NB4 (cell line): ENCODE data around the gene MADCAM1.

Experiments used
- DNase-seq: peaks from one replicate; pipeline ENCODE4 v3.0.0; 2010; ENCODE audit warnings: low read depth
- H3K4me3 ChIP-seq: one replicate; pipeline ENCODE4 v1.5.1; 2011; ENCODE audit warnings: mild to moderate bottlenecking, low read depth, low read length, moderate library complexity
- MYC ChIP-seq: IDR thresholded peaks from 2 replicates; pipeline ENCODE4 v1.6.1; 2011; ENCODE audit warnings: low read depth, low read length
- POLR2A ChIP-seq: IDR thresholded peaks from 2 replicates; pipeline ENCODE4 v1.6.1; 2011; ENCODE audit warnings: mild to moderate bottlenecking; ENCODE audit not compliant: insufficient read length; ENCODE audit errors: extremely low read depth
- TF ChIP-seq, protein P1 (sequence below): IDR thresholded peaks from one replicate; pipeline ENCODE4 v1.5.1; 2012; ENCODE audit warnings: low read depth, low read length
- TF ChIP-seq, protein P2 (sequence below): IDR thresholded peaks from 2 replicates; pipeline ENCODE4 v1.6.1; 2011; ENCODE audit warnings: low read depth, low read length

MADCAM1 gene

DNA sequence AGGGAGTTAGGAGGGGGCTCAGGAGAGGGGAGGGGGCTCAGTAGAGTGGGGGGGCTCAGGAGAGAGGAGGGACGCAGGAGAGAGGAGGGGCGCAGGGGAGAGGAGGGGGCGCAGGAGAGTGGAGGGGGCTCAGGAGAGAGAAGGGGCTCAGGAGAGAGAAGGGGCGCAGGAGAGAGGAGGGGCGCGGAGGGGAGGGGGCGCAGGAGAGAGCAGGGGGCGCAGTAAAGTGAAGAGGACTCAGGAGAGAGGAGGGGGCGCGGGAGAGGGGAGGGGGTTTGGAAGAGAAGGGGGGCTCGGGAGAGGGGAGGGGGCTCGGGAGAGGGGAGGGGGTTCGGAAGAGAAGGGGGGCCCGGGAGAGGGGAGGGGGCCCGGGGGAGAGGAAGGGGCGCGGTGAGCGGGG is 700 bp downstream of the MADCAM1 start:
- no peak for TF ChIP-seq POLR2A
- no peak for TF ChIP-seq MYC
- TF ChIP-seq, protein P1, sequence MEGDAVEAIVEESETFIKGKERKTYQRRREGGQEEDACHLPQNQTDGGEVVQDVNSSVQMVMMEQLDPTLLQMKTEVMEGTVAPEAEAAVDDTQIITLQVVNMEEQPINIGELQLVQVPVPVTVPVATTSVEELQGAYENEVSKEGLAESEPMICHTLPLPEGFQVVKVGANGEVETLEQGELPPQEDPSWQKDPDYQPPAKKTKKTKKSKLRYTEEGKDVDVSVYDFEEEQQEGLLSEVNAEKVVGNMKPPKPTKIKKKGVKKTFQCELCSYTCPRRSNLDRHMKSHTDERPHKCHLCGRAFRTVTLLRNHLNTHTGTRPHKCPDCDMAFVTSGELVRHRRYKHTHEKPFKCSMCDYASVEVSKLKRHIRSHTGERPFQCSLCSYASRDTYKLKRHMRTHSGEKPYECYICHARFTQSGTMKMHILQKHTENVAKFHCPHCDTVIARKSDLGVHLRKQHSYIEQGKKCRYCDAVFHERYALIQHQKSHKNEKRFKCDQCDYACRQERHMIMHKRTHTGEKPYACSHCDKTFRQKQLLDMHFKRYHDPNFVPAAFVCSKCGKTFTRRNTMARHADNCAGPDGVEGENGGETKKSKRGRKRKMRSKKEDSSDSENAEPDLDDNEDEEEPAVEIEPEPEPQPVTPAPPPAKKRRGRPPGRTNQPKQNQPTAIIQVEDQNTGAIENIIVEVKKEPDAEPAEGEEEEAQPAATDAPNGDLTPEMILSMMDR: no peak
- TF ChIP-seq, protein P2, sequence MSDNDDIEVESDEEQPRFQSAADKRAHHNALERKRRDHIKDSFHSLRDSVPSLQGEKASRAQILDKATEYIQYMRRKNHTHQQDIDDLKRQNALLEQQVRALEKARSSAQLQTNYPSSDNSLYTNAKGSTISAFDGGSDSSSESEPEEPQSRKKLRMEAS: no peak
- no peak overlapping the region for H3K4me3 ChIP-seq

DNA sequence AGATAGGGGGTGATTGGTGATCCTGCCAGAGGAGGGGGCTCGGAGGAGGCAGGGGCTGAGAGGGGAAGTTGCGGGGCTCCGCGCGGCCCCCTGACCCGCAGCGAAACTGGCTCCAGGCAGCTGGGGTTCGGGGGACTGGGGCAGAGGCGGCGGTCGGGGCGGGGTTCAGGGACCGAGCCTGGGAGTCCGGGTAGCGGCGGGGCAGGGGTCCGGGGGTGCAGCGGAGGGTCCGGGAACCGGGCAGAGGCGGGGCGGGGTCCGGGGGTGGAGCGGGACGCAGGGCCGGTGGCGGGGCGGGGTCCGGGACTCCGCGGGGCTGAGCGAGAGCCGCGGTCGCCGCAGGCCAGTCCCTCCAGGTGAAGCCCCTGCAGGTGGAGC is 1.2 kb downstream of the MADCAM1 start:
- H3K4me3 ChIP-seq: no peak overlapping the region
- no peak for DNase-seq
- TF ChIP-seq MYC (no peak), POLR2A (no peak)
- TF ChIP-seq, protein P1: no peak
- TF ChIP-seq, protein P2: no peak

More for the DNA sequence above, 700 bp downstream of the MADCAM1 start:
- no peak for DNase-seq

DNA sequence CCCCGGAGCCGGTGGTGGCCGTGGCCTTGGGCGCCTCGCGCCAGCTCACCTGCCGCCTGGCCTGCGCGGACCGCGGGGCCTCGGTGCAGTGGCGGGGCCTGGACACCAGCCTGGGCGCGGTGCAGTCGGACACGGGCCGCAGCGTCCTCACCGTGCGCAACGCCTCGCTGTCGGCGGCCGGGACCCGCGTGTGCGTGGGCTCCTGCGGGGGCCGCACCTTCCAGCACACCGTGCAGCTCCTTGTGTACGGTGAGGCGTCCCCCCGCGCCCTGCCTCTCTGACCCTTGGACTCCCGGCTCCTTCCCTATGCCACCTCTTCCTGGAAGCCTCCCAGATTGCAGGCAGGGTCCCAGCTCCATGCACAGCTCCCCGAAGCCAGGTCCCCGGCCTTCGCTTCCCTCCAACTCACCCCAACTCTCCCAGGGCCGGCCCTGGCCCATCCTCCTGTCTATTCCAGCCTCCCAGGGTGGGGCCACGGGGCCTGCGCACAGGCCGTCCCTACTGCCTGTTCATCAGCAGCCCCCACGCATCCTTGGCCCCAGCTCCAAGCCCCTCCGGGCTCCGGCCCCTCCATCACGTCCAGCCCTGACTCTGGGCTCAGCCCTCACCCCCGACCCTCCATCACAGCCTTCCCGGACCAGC is 1.7 kb downstream of the MADCAM1 start:
- H3K4me3 ChIP-seq: no peak overlapping the region
- TF ChIP-seq, protein P1: no peak
- TF ChIP-seq POLR2A (no peak), MYC (no peak)
- TF ChIP-seq, protein P2: no peak
- DNase-seq: no peak

DNA sequence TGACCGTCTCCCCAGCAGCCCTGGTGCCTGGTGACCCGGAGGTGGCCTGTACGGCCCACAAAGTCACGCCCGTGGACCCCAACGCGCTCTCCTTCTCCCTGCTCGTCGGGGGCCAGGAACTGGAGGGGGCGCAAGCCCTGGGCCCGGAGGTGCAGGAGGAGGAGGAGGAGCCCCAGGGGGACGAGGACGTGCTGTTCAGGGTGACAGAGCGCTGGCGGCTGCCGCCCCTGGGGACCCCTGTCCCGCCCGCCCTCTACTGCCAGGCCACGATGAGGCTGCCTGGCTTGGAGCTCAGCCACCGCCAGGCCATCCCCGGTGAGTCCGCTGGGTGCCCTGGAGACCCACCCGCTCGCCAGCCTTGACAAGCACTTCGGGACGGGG is 2.2 kb downstream of the MADCAM1 start:
- H3K4me3 ChIP-seq: no peak overlapping the region
- TF ChIP-seq MYC (no peak), POLR2A (no peak)
- TF ChIP-seq, protein P1: no peak
- TF ChIP-seq, protein P2: no peak
- peak; percentile 49 for DNase-seq

DNA sequence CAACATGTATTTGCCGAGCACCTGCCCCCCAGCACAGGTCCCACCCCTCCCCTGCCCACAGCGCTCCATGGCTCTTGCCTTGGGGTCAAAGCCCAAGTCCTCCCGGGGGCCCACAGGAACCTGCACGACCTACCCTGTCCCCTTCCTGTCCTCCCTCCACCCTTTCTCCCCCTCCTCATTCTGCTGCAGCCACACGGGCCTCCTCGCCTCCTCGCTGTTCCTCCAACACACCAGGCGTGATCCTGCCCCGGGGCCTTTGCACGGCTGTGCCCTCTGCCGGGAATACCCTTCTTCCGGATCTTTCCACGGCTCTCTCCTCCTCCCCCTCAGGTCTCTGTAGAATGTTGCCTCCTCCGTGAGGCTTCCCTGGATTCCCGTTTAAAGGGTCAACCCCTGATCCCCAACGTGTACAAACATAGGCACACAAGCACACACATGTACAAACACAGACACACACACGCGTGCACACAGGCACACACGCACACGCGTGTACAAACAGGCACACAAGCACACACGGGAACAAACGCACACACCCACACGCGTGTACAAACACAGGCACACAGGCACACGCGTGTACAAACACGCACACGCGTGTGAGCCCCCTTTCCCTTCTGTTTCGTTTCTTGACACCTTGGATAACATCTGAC is 2.8 kb downstream of the MADCAM1 start:
- TF ChIP-seq MYC (no peak), POLR2A (no peak)
- TF ChIP-seq, protein P1: no peak
- TF ChIP-seq, protein P2: no peak
- DNase-seq: no peak
- no peak overlapping the region for H3K4me3 ChIP-seq
